ENCODE measurements around the gene KCNK7.

Gene KCNK7

GRCh38 chr11:65620666-65621065 lies 25.1 kb upstream of the KCNK7 start:
- no peak for ATAC-seq

GRCh38 chr11:65619281-65619928 lies 23.8 kb upstream of the KCNK7 start:
- no peak for ATAC-seq
- TF ChIP-seq OSR1 (CRISPR knock-in tag; IDR thresholded peaks at IDR 0.05): no peak
- no peak for TF ChIP-seq ARNTL (CRISPR knock-in tag; IDR thresholded peaks at IDR 0.05; ENCODE audit: borderline replicate concordance, low read depth)
- no peak for TF ChIP-seq ESRRG (CRISPR knock-in tag; IDR thresholded peaks at IDR 0.05)
- TF ChIP-seq BACH2 (CRISPR knock-in tag; IDR thresholded peaks at IDR 0.05; ENCODE audit: borderline replicate concordance): no peak
- no peak for TF ChIP-seq ISL1 (CRISPR knock-in tag; IDR thresholded peaks at IDR 0.05)
- no peak for TF ChIP-seq ZNF8 (CRISPR knock-in tag; IDR thresholded peaks at IDR 0.05)
- TF ChIP-seq CREB5 (CRISPR knock-in tag; IDR thresholded peaks at IDR 0.05; ENCODE audit: low read depth): no peak
- no peak for TF ChIP-seq CSRNP3 (CRISPR knock-in tag; IDR thresholded peaks at IDR 0.05)
- no peak for TF ChIP-seq TSHZ2 (CRISPR knock-in tag; IDR thresholded peaks at IDR 0.05)
- TF ChIP-seq TCF4 (CRISPR knock-in tag; IDR thresholded peaks at IDR 0.05; ENCODE audit: borderline replicate concordance): no peak
- TF ChIP-seq ZFP3 (CRISPR knock-in tag; IDR thresholded peaks at IDR 0.05): no peak
- no peak for TF ChIP-seq POU6F1 (CRISPR knock-in tag; IDR thresholded peaks at IDR 0.05; ENCODE audit: borderline replicate concordance, low read depth)
- TF ChIP-seq TOX (CRISPR knock-in tag; IDR thresholded peaks at IDR 0.05; ENCODE audit: borderline replicate concordance): no peak

More at GRCh38 chr11:65620666-65621065, 25.1 kb upstream of the KCNK7 start:
- no peak for TF ChIP-seq ZNF8 (CRISPR knock-in tag; IDR thresholded peaks at IDR 0.05)
- TF ChIP-seq TSHZ2 (CRISPR knock-in tag; IDR thresholded peaks at IDR 0.05): no peak
- no peak for TF ChIP-seq GLIS3 (CRISPR knock-in tag; IDR thresholded peaks at IDR 0.05)
- TF ChIP-seq ISL1 (CRISPR knock-in tag; IDR thresholded peaks at IDR 0.05): no peak
- no peak for TF ChIP-seq ZFP3 (CRISPR knock-in tag; IDR thresholded peaks at IDR 0.05)
- no peak for TF ChIP-seq ZFP30 (CRISPR knock-in tag; IDR thresholded peaks at IDR 0.05)
- TF ChIP-seq SNAI2 (CRISPR knock-in tag; IDR thresholded peaks at IDR 0.05): no peak
- TF ChIP-seq PATZ1 (CRISPR knock-in tag; IDR thresholded peaks at IDR 0.05; ENCODE audit: borderline replicate concordance): no peak

All from SK-N-SH treated with all-trans-retinoic acid at 6 μM for 48 hours (cell line).